GM21786 (cell line): ENCODE data around the gene CDC7.
"Not testable (repeated sequence)": the region's sequence is repeated elsewhere in the genome, so short reads cannot be mapped to it uniquely, and the experiment has no call there.

Experiments used
- ATAC-seq: cut with Tn5 transposase; IDR thresholded peaks from one replicate; pipeline ENCODE4 v1.9.1; 2021; ENCODE audit not compliant: unreplicated experiment

The CDC7 gene

GRCh38 chr1:91500756-91501522 is at the start of gene CDC7:
Gene CDC7, plus strand, starts transcription at chr1:91500851. Its CDS starts 866 bp downstream, at chr1:91501717.
- peak; percentile 72 for ATAC-seq

GRCh38 chr1:91454136-91454535 is 46.5 kb upstream of the CDC7 start:
- no peak for ATAC-seq

GRCh38 chr1:91455334-91455733 is 45.3 kb upstream of the CDC7 start:
- ATAC-seq = no peak

GRCh38 chr1:91455896-91456295 is 44.8 kb upstream of the CDC7 start:
- no peak for ATAC-seq

- not testable (repeated sequence) for ATAC-seq
Measured at GRCh38 chr1:91465350-91465749, 35.3 kb upstream of the CDC7 start.

- no peak for ATAC-seq
Measured at GRCh38 chr1:91476533-91477217, 24.0 kb upstream of the CDC7 start.

- ATAC-seq = no peak
Measured at GRCh38 chr1:91487469-91487868, 13.2 kb upstream of the CDC7 start.

GRCh38 chr1:91490501-91490900 is 10.2 kb upstream of the CDC7 start:
- ATAC-seq = no peak

GRCh38 chr1:91498035-91498434 is 2.6 kb upstream of the CDC7 start:
- ATAC-seq = no peak

- ATAC-seq = no peak
Measured at GRCh38 chr1:91498498-91499245, 2.0 kb upstream of the CDC7 start.

GRCh38 chr1:91499346-91499745 is 1.3 kb upstream of the CDC7 start:
- ATAC-seq = no peak

GRCh38 chr1:91499904-91500755 is 521 bp upstream of the CDC7 start:
- ATAC-seq = peak; percentile 14

GRCh38 chr1:91501523-91501851 is 836 bp downstream of the CDC7 start:
- ATAC-seq = peak; percentile 4

- no peak for ATAC-seq
Measured at GRCh38 chr1:91501971-91502671, 1.5 kb downstream of the CDC7 start.

- ATAC-seq = peak; percentile 46
Measured at GRCh38 chr1:91502672-91503184, 2.1 kb downstream of the CDC7 start.

- no peak for ATAC-seq
Measured at GRCh38 chr1:91503332-91503900, 2.8 kb downstream of the CDC7 start.

- no peak for ATAC-seq
Measured at GRCh38 chr1:91503975-91504530, 3.4 kb downstream of the CDC7 start.

GRCh38 chr1:91505086-91505485 is 4.4 kb downstream of the CDC7 start:
- ATAC-seq = no peak

GRCh38 chr1:91506071-91506470 is 5.4 kb downstream of the CDC7 start:
- ATAC-seq = no peak
